ENCODE data around the gene OR10P1. TPM values are rescaled to one million over a fixed set of nuclear protein-coding genes. Genes with fewer than 3 reads are reported as not detected.

Gene OR10P1
- total and polyA plus RNA-seq, 10 of the 15 experiments (the other 5 are each of a cell fraction or from before 2014, with no cell fraction given), result not detected

GRCh38 chr12:55671746-55672145 lies 35.1 kb downstream of the OR10P1 start:
- POLR2A ChIA-PET, result no interaction called here
- intact Hi-C loops (cut with micrococcal nuclease; ENCODE audit: unreplicated experiment), result no loop called here
- FAIRE-seq, result no peak

GRCh38 chr12:55673638-55674037 lies 36.9 kb downstream of the OR10P1 start:
- ATAC-seq, result peak; percentile 100
- peak overlapping the region; percentile 61 for H3K4me2 ChIP-seq (ENCODE audit: control insufficient read depth, insufficient read depth)
- no peaks in the 10 kb centered on the region for H3K36me3 ChIP-seq (ENCODE audit: control insufficient read depth in 2 of 2, insufficient read depth in 2 of 2, low read length in 1 of 2)
- no peaks in the 10 kb centered on the region for H3K9me3 ChIP-seq (replicated peaks; ENCODE audit: control insufficient read depth, insufficient read depth, low read length)
- ChIA-PET POLR2A (interaction anchor here (0.5 to 1.3 kb wide), 4 partner anchors 9 to 635 kb away, joined by 3 read pairs; no protein-coding TSS in a partner anchor), RAD21 (ENCODE audit: unreplicated experiment) (interaction anchor here (0.7 to 1.9 kb wide), 9 partner anchors 9 to 51 kb away, joined by 3 to 11 read pairs (median 4); partner anchors contain the start of gene BLOC1S1), CTCF (interaction anchor here (0.7 to 2.6 kb wide), 16 partner anchors 8 to 1093 kb away, joined by 3 to 16 read pairs (median 4); a partner anchor contains a TSS), SMC1A (ENCODE audit: uncharacterized antibody, unreplicated experiment) (interaction anchor here (0.8 to 2.8 kb wide), 11 partner anchors 9 to 64 kb away, joined by 3 to 12 read pairs (median 4); partner anchors contain the start of gene BLOC1S1)
- no peaks in the 10 kb centered on the region for H3K79me2 ChIP-seq (ENCODE audit: control insufficient read depth, insufficient read depth, low read length)
- H3K27ac ChIP-seq (ENCODE audit: control insufficient read depth, insufficient read depth), result peak overlapping the region; percentile 62; the same call in 1 of the 2 replicates
- intact Hi-C loops (cut with micrococcal nuclease; ENCODE audit: unreplicated experiment) (no loop called here), in situ Hi-C loops (cut with MboI) (no loop called here)
- no TSS peak for BruUV-seq (replicated peaks)
- DNase-seq (ENCODE audit: low read depth, low spot score), result peak; percentile 76
- H3K9ac ChIP-seq (ENCODE audit: control insufficient read depth, insufficient read depth, low read length), result no peak overlapping the region
- H3K4me3 ChIP-seq, result 0 out of 2 replicates have a peak overlapping the region, but pooled peaks have one; percentile 16
- no peak for FAIRE-seq
- no peaks in the 10 kb centered on the region for H4K20me1 ChIP-seq (ENCODE audit: control insufficient read depth, insufficient read depth)
- peaks cover 10% of the 10 kb centered on the region for H3K4me1 ChIP-seq (ENCODE audit: control insufficient read depth, insufficient read depth, low read length)
- H3K27me3 ChIP-seq (replicated peaks in 1 of 2; ENCODE audit: control insufficient read depth in 2 of 2, insufficient read depth in 2 of 2, low read length in 1 of 2), result no peaks in the 10 kb centered on the region
- peak overlapping the region; percentile 91 for H2AFZ ChIP-seq (ENCODE audit: control insufficient read depth, low read depth, low read length)
- TF ChIP-seq DPF2 (IDR thresholded peaks at IDR 0.05) (peak; percentile 17; the same call in 1 of the 2 replicates), IKZF1 (conservative IDR thresholded peaks at IDR 0.05) (peak; percentile 28; the same call in 1 of the 2 replicates), POLR2A (IDR thresholded peaks at IDR 0.05; ENCODE audit: low read depth, low read length) (peak; percentile 43; the same call in 1 of the 2 replicates), IRF4 (IDR thresholded peaks at IDR 0.05; ENCODE audit: low read depth, low read length) (peak; percentile 79; the same call in 1 of the 2 replicates), TAF1 (IDR thresholded peaks at IDR 0.05; ENCODE audit: borderline replicate concordance, low read depth, low read length) (no peak), ZNF592 (IDR thresholded peaks at IDR 0.05) (no peak)
- TF ChIP-seq, protein P1, sequence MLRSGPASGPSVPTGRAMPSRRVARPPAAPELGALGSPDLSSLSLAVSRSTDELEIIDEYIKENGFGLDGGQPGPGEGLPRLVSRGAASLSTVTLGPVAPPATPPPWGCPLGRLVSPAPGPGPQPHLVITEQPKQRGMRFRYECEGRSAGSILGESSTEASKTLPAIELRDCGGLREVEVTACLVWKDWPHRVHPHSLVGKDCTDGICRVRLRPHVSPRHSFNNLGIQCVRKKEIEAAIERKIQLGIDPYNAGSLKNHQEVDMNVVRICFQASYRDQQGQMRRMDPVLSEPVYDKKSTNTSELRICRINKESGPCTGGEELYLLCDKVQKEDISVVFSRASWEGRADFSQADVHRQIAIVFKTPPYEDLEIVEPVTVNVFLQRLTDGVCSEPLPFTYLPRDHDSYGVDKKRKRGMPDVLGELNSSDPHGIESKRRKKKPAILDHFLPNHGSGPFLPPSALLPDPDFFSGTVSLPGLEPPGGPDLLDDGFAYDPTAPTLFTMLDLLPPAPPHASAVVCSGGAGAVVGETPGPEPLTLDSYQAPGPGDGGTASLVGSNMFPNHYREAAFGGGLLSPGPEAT (IDR thresholded peaks at IDR 0.05; ENCODE audit: low read depth), result peak; percentile 35; the same call in 1 of the 2 replicates

More at GRCh38 chr12:55671746-55672145, 35.1 kb downstream of the OR10P1 start:
- ChIA-PET SMC1A (ENCODE audit: uncharacterized antibody, unreplicated experiment) (no interaction called here), CTCF (interaction anchor here (0.8 to 1.3 kb wide), 3 partner anchors 10 to 16 kb away, joined by 3 to 4 read pairs (median 3); a partner anchor contains a TSS), RAD21 (ENCODE audit: unreplicated experiment) (interaction anchor here (0.7 kb wide), 1 partner anchor 67 kb away, joined by 3 read pairs; no protein-coding TSS in a partner anchor)
- Histone ChIP-seq H3K79me2 (ENCODE audit: control insufficient read depth, insufficient read depth, low read length) (no peaks in the 10 kb centered on the region), H3K9ac (ENCODE audit: control insufficient read depth, insufficient read depth, low read length) (no peak overlapping the region), H4K20me1 (ENCODE audit: control insufficient read depth, insufficient read depth) (no peaks in the 10 kb centered on the region), H3K9me3 (replicated peaks; ENCODE audit: control insufficient read depth, insufficient read depth, low read length) (no peaks in the 10 kb centered on the region; the same call in 2 of the 3 replicates), H3K4me3 (no peak overlapping the region), H3K36me3 (ENCODE audit: control insufficient read depth in 2 of 2, insufficient read depth in 2 of 2, low read length in 1 of 2) (no peaks in the 10 kb centered on the region), H3K4me1 (ENCODE audit: control insufficient read depth, insufficient read depth, low read length) (peaks cover 11% of the 10 kb centered on the region), H2AFZ (ENCODE audit: control insufficient read depth, low read depth, low read length) (no peak overlapping the region), H3K4me2 (ENCODE audit: control insufficient read depth, insufficient read depth) (no peak overlapping the region), H3K27me3 (replicated peaks in 1 of 2; ENCODE audit: control insufficient read depth in 2 of 2, insufficient read depth in 2 of 2, low read length in 1 of 2) (no peaks in the 10 kb centered on the region), H3K27ac (ENCODE audit: control insufficient read depth, insufficient read depth) (no peak overlapping the region)
- no peak for ATAC-seq
- no peak for DNase-seq (ENCODE audit: low read depth, low spot score)
- 40% methylated on average over 4 of the region's 4 CpGs for WGBS (ENCODE audit: insufficient coverage, insufficient replicate concordance, low lambda C conversion rate, missing lambda C conversion rate)
- in situ Hi-C loops (cut with MboI), result no loop called here
- TF ChIP-seq USF1 (IDR thresholded peaks at IDR 0.05; ENCODE audit: borderline replicate concordance, extremely low read length, insufficient read depth, low read depth, low read length) (no peak), ZSCAN29 (IDR thresholded peaks at IDR 0.05) (no peak)
- BruUV-seq (replicated peaks), result no TSS peak

Data from GM12878 (cell line).